Activated T-cell treated with anti-CD3 and anti-CD28 coated beads, Interleukin-2, amount 50 U/mL, for 4 hours (primary cell): ENCODE measurements around the gene MYCBP. TPM values are rescaled to one million over a fixed set of nuclear protein-coding genes. Genes with fewer than 3 reads are reported as not detected.

Experiments used
- ATAC-seq, 2 donors: fragments of 200-7000 bp; cut with Tn5 transposase; one replicate each; pipeline ENCODE4 v1.10.0; 2021
- DNase-seq: peaks from one replicate; pipeline ENCODE4 v3.0.0-alpha.2; 2020
- H3K27me3 Mint-ChIP-seq: one replicate; pipeline ENCODE4 v1.8.0; 2021; ENCODE audit warnings: low read depth, mixed read lengths
- H3K36me3 Mint-ChIP-seq: one replicate; pipeline ENCODE4 v1.8.0; 2022; ENCODE audit warnings: mixed read lengths; ENCODE audit not compliant: insufficient read depth
- H3K4me1 Mint-ChIP-seq: one replicate; pipeline ENCODE4 v1.8.0; 2021; ENCODE audit warnings: low read depth, mixed read lengths
- H3K4me3 Mint-ChIP-seq: one replicate; pipeline ENCODE4 v1.8.0; 2021; ENCODE audit warnings: mild to moderate bottlenecking, moderate library complexity, mixed read lengths
- H3K9me3 Mint-ChIP-seq: one replicate; pipeline ENCODE4 v1.8.0; 2021; ENCODE audit warnings: mixed read lengths
- total RNA-seq, 3 donors: library from RNA; stranded (reverse); gene quantifications; one replicate each; pipeline ENCODE4 v1.2.1, GENCODE V29; 2021

MYCBP gene
- total RNA-seq, 3 donors from 2014 or later, result 38.0 to 50.3 (median 48.9) TPM

DNA sequence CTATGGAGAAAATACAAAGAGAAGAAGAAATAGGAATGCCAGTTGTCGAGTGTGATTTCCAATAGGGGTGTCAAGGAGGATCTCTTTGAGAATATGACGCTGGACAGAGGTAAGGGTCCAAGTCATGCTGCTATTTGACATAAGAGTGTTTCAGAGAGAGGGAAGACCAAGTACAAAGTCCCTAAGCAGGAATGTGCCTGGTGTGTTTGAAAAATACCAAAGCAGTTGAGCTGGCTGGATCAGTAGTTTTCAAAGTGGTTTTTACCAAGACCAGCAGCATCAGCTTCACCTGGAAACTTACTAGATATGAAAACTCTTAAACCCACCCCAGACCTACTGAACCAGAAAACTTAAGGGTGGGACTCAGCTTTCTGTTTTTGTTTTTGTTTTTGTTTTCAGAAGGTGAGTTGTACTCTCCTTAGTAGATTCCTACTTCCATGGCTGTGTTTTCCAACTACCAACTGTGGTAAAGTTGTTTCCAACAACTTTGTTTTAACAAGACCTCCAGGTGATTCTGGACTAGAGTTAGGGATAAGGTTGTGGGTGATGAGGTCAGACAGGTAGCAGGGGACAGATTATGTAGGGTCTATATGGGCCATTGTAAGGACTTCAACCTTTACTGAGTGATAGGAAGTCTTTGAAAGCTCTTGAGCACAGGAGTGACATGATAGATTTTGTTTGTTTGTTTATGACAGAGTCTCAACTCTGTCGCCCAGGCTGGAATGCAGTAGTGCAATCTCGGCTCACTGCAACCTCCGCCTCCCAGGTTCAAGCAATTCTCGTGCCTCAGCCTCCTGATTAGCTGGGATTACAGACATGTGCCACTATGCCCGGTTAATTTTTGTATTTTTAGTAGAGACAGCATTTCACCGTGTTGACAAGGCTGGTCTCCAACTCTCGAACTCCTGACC is 15.5 kb upstream of the MYCBP start:
- no peaks in the 10 kb centered on the region for H3K4me1 Mint-ChIP-seq
- no peaks in the 10 kb centered on the region for H3K9me3 Mint-ChIP-seq
- no peak for ATAC-seq
- no peak for DNase-seq
- no peak overlapping the region for H3K4me3 Mint-ChIP-seq
- H3K27me3 Mint-ChIP-seq, result no peaks in the 10 kb centered on the region
- H3K36me3 Mint-ChIP-seq, result no peaks in the 10 kb centered on the region

- ATAC-seq (no peak), DNase-seq (no peak)
- H3K27me3 Mint-ChIP-seq, result no peaks in the 10 kb centered on the region
- H3K36me3 Mint-ChIP-seq, result no peaks in the 10 kb centered on the region
- H3K4me1 Mint-ChIP-seq, result no peaks in the 10 kb centered on the region
- no peak overlapping the region for H3K4me3 Mint-ChIP-seq
- no peaks in the 10 kb centered on the region for H3K9me3 Mint-ChIP-seq
These were observed 11.9 kb upstream of the MYCBP start for GRCh38 chr1:38885092-38885491.

GRCh38 chr1:38881487-38881886 is 8.3 kb upstream of the MYCBP start, which contains the start of gene GJA9:
Gene GJA9, minus strand, starts transcription at chr1:38881587. Its CDS starts 5,489 bp downstream, at chr1:38876098.
- no peaks in the 10 kb centered on the region for H3K4me1 Mint-ChIP-seq
- DNase-seq (no peak), ATAC-seq (no peak)
- H3K27me3 Mint-ChIP-seq, result no peaks in the 10 kb centered on the region
- H3K9me3 Mint-ChIP-seq, result no peaks in the 10 kb centered on the region
- H3K4me3 Mint-ChIP-seq, result no peak within 1 kb of the TSS
- H3K36me3 Mint-ChIP-seq, result no peaks in the 10 kb centered on the region

GRCh38 chr1:38875811-38876210 is 2.7 kb upstream of the MYCBP start:
- Mint-ChIP-seq H3K9me3 (no peaks in the 10 kb centered on the region), H3K4me1 (peaks cover 24% of the 10 kb centered on the region), H3K27me3 (no peaks in the 10 kb centered on the region), H3K36me3 (no peaks in the 10 kb centered on the region), H3K4me3 (no peak overlapping the region)
- no peak for DNase-seq
- ATAC-seq, result no peak

GRCh38 chr1:38872401-38873026 is 634 bp downstream of the MYCBP start:
- no peaks in the 10 kb centered on the region for H3K27me3 Mint-ChIP-seq
- ATAC-seq (peak; percentile 30 to 47), DNase-seq (peak; percentile 16)
- peaks cover 7% of the 10 kb centered on the region for H3K36me3 Mint-ChIP-seq
- H3K9me3 Mint-ChIP-seq, result no peaks in the 10 kb centered on the region
- peaks cover 30% of the 10 kb centered on the region for H3K4me1 Mint-ChIP-seq
- H3K4me3 Mint-ChIP-seq, result peak overlapping the region; percentile 91

GRCh38 chr1:38870996-38871395 is 2.2 kb downstream of the MYCBP start:
- ATAC-seq (no peak), DNase-seq (no peak)
- Mint-ChIP-seq H3K27me3 (no peaks in the 10 kb centered on the region), H3K4me3 (peak overlapping the region; percentile 20), H3K9me3 (no peaks in the 10 kb centered on the region), H3K36me3 (peaks cover 9% of the 10 kb centered on the region), H3K4me1 (peaks cover 30% of the 10 kb centered on the region)

DNA sequence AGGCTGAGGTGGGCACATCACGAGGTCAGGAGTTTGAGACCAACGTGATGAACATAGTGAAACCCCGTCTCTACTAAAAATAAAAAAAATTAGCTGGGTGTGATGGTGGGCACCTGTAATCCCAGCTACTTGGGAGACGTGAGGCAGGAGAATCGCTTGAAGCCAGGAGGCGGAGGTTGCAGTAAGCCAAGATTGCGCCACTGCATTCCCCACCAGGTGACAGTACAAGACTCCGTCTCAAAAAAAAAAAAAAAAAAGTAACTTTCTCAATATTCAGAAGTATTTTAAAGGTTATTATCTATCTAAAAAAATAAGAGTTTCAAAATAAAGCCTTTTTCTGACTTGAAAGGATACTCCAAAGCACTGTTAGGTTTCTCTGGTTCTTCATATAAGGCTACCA is 5.9 kb downstream of the MYCBP start:
- Mint-ChIP-seq H3K4me3 (no peak overlapping the region), H3K27me3 (no peaks in the 10 kb centered on the region), H3K36me3 (peaks cover 16% of the 10 kb centered on the region), H3K9me3 (no peaks in the 10 kb centered on the region), H3K4me1 (peaks cover 30% of the 10 kb centered on the region)
- DNase-seq (no peak), ATAC-seq (no peak)

GRCh38 chr1:38865112-38865715 is 7.9 kb downstream of the MYCBP start:
- ATAC-seq (peak in 1 of 2 donors; percentile 25), DNase-seq (no peak)
- no peak overlapping the region for H3K4me3 Mint-ChIP-seq

GRCh38 chr1:38860454-38860795 is 12.7 kb downstream of the MYCBP start:
- H3K9me3 Mint-ChIP-seq, result no peaks in the 10 kb centered on the region
- H3K27me3 Mint-ChIP-seq, result no peaks in the 10 kb centered on the region
- H3K36me3 Mint-ChIP-seq, result peaks cover 15% of the 10 kb centered on the region
- H3K4me3 Mint-ChIP-seq, result peak overlapping the region; percentile 92
- no peak for DNase-seq
- H3K4me1 Mint-ChIP-seq, result peaks cover 53% of the 10 kb centered on the region
- ATAC-seq, result no peak

More at GRCh38 chr1:38865112-38865715, 7.9 kb downstream of the MYCBP start:
- H3K36me3 Mint-ChIP-seq, result peaks cover 16% of the 10 kb centered on the region
- peaks cover 34% of the 10 kb centered on the region for H3K4me1 Mint-ChIP-seq
- no peaks in the 10 kb centered on the region for H3K9me3 Mint-ChIP-seq
- H3K27me3 Mint-ChIP-seq, result no peaks in the 10 kb centered on the region

GRCh38 chr1:38859561-38860453 is 13.3 kb downstream of the MYCBP start, which contains the start of gene RRAGC:
Gene RRAGC, minus strand, starts transcription at chr1:38859772. Its CDS starts 126 bp downstream, at chr1:38859646.
- Mint-ChIP-seq H3K36me3 (peaks cover 21% of the 10 kb centered on the region), H3K27me3 (no peaks in the 10 kb centered on the region), H3K4me1 (peaks cover 56% of the 10 kb centered on the region), H3K4me3 (peak within 1 kb of the TSS; percentile 92), H3K9me3 (no peaks in the 10 kb centered on the region)
- peak; percentile 96 to 98 for ATAC-seq
- DNase-seq, result peak; percentile 96

DNA sequence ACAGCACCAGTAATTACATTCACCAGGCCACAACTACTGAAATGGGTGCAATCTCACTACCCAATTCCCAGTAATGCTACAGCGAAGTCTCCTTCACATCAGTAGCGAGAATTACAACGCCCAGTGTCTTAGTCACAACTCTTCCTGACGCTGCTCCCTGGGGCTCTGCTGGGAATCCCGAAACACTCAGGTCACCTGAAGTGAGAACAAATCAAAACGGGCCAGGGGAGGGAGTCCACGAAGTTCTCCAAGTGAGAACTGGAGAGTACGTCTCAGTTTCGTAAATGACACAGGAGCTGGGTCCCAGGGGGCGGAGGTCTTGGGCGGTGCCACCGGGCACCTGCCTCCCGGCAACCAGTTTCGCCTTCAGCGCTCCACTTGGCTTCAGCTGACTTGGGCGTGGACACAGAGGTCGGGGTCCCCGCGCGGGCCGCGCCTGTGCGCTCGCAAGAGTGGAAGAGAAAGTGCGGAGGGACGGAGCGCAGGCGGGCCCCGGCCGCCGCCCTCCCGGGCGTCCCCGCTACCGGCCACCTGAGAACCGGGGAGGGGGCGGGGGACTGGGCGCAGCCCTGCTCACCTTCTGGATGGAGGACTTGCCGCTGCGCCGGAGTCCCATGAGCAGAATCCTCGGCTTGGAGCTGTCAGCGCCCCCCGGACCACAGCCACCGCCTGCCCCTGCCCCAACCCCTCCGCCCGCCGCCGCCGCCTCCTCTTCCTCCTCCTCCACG is 14.2 kb downstream of the MYCBP start:
- peaks cover 21% of the 10 kb centered on the region for H3K36me3 Mint-ChIP-seq
- H3K27me3 Mint-ChIP-seq, result no peaks in the 10 kb centered on the region
- DNase-seq (peak; percentile 32), ATAC-seq (peak; percentile 36 to 45)
- H3K4me1 Mint-ChIP-seq, result peaks cover 58% of the 10 kb centered on the region
- peak overlapping the region; percentile 92 for H3K4me3 Mint-ChIP-seq
- H3K9me3 Mint-ChIP-seq, result no peaks in the 10 kb centered on the region

DNA sequence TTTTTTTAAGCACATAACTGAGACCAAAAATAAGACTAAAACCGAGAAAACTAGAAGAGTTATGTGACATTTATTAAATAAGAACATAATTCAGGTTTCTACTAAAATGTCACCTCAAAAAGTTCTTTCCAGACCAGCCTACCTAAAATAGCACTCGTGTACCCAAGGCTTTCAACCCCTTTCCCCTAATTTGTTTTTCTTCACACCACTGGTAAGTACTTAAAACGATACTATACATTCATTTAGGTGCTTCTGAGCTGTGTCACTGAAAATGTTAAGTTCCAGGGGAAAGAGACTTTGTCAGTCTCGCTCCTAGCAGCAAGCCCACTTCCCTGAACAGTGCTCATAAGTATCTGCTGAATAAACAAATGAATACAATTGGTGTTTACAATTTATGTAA is 20.4 kb downstream of the MYCBP start:
- Mint-ChIP-seq H3K9me3 (no peaks in the 10 kb centered on the region), H3K36me3 (peaks cover 36% of the 10 kb centered on the region), H3K27me3 (no peaks in the 10 kb centered on the region), H3K4me1 (peaks cover 34% of the 10 kb centered on the region), H3K4me3 (no peak overlapping the region)
- DNase-seq (no peak), ATAC-seq (peak; percentile 79 to 84)

DNA sequence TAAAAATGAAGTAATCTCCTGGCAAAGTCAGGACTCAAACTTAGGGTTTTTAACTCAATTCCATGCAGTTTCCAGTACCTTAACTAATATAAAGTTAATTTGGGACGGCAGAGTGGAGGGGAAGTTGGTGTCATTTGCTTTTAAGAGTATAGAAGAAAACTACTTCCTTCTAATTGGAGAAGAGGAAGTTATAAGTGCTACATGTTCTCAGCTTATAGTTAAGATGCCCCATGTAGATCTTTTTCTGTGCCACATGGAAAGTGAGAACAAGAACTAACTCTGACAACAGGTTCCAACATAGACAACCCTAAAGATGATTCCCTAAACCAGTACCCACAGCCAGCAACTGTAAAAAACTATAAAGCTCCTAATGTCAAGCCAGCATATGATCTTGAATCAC is 25.1 kb downstream of the MYCBP start:
- Mint-ChIP-seq H3K4me1 (peaks cover 21% of the 10 kb centered on the region), H3K36me3 (peaks cover 44% of the 10 kb centered on the region)
- DNase-seq, result no peak

More for the DNA sequence above, 25.1 kb downstream of the MYCBP start:
- no peaks in the 10 kb centered on the region for H3K27me3 Mint-ChIP-seq
- no peak for ATAC-seq
- H3K9me3 Mint-ChIP-seq, result no peaks in the 10 kb centered on the region
- H3K4me3 Mint-ChIP-seq, result no peak overlapping the region
